ENCODE measurements around the gene PINLYP.
A peak's percentile ranks its signal among the peaks of the same experiment; 100 is the strongest.
"Not testable (repeated sequence)": the region's sequence is repeated elsewhere in the genome, so short reads cannot be mapped to it uniquely, and the experiment has no call there.

Gene PINLYP

DNA sequence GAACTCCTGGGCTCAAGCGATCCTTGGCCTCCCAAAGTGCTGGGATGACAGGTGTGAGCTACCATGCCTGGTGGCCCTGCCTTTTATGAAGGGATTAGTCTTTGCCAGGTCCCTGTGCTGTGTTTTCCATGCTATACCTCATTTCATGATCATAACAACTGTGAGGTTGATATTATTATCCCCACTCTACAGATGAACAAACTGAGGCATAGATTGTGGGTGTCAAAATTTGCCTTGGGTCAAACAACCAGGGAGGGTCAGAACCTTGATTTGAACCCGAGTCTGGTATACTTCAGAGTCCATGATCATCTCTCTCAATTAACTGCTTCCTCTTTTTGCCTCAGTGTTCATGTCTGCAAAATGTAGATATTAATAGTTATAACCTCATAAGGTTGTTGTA is 6.9 kb downstream of the PINLYP start:
- DNase-seq, result no peak
- TF ChIP-seq POLR2A (IDR thresholded peaks at IDR 0.05; ENCODE audit: low read length), result no peak
- TF ChIP-seq GATA1 (IDR thresholded peaks at IDR 0.05; ENCODE audit: low read depth, low read length), result no peak

DNA sequence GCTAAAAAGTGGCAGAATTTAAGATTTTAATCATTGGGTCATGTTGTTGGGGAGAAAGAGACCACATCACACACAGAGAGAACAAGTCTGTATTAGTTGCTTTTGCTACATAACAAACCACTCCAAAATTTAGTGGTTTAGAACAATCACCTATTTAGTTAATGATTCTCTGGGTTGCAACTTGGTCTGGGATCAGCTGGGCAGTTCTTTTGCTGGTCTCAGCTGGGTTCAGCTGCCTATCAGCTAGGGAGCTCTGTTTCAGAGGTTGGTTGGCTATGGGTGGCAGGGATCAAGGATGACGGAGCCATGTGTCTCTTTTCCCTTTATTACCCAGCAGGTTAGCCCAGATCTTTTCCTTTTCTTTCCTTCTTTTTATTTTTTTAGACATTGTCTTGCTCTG is 8.9 kb downstream of the PINLYP start:
- DNase-seq, result no peak
- no peak for TF ChIP-seq GATA1 (IDR thresholded peaks at IDR 0.05; ENCODE audit: low read depth, low read length)
- TF ChIP-seq POLR2A (IDR thresholded peaks at IDR 0.05; ENCODE audit: low read length), result no peak

DNA sequence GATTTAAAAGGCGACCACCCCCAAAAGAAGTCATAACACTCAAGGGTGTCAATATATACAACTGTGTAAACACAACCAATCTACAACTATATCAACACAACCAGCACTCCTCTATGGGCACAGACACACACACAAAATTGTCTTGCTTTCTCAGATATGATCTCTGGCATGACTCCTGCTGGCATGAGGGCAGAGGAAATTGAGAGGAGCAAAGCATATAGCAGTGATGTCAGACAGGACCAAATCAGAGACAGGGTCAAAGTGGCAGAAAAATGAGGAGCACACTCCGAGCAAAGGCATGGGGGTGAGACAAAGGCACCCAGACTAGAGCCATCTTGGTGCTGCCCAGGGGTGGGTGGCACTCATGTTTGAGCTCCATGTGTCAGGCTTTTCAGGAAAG is 10.7 kb downstream of the PINLYP start:
- TF ChIP-seq POLR2A (IDR thresholded peaks at IDR 0.05; ENCODE audit: low read length), result no peak
- no peak for TF ChIP-seq GATA1 (IDR thresholded peaks at IDR 0.05; ENCODE audit: low read depth, low read length)
- no peak for DNase-seq

DNA sequence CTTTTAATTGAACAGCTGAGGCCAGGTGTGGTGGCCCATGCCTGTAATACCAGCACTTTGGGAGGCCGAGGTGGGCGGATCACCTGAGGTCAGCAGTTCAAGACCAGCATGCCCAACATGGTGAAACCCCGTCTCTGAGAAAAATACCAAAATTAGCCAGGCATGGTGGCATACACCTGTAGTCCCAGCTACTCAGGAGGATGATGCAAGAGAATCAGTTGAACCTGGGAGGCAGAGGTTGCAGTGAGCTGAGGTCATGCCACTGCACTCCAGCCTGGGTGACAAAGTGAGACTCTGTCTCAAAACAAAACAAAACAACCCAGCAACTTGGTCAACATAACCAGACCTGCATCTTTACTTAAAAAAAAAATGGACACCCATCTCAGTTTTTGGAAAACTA is 11.4 kb downstream of the PINLYP start:
- DNase-seq, result not testable (repeated sequence)

DNA sequence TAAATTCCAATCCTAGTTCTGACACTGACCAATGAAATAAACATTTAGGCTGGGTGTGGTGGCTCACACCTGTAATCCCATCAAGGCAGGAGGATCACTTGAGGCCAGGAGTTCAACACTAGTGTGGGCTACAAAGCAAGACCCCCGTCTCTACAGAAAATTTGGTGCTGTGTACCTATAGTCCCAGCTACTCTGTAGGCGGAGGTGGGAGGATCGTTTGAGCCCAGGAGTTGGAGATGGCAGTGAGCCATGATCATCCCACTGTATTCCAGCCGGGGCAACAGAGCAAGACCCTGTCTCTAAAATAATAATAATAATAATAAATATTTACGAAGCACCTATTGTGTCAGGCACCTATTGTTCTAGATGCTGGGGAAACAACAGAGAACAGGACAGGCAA is 13.7 kb downstream of the PINLYP start:
- DNase-seq, result no peak
- no peak for TF ChIP-seq POLR2A (IDR thresholded peaks at IDR 0.05; ENCODE audit: low read length)

DNA sequence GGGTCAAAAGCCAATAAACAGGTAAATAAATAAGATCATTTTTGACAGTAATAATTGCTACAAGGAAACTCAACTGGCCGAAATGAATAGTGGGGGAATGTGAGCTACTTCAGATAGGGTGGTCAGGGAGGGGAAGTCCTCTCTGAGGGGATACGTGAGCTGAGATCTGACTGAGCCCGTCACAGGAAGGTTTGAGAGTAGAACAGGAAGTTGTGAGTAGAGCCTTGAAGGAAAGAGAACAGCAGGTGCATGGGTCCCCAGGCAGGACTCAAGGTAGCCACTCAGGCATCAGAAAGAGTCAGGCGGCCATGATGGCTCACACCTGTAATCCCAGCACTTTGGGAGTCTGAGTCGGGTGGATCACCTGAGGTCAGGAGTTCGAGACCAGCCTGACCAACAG is 14.1 kb downstream of the PINLYP start:
- no peak for DNase-seq
- TF ChIP-seq GATA1 (IDR thresholded peaks at IDR 0.05; ENCODE audit: low read depth, low read length), result no peak
- no peak for TF ChIP-seq POLR2A (IDR thresholded peaks at IDR 0.05; ENCODE audit: low read length)

DNA sequence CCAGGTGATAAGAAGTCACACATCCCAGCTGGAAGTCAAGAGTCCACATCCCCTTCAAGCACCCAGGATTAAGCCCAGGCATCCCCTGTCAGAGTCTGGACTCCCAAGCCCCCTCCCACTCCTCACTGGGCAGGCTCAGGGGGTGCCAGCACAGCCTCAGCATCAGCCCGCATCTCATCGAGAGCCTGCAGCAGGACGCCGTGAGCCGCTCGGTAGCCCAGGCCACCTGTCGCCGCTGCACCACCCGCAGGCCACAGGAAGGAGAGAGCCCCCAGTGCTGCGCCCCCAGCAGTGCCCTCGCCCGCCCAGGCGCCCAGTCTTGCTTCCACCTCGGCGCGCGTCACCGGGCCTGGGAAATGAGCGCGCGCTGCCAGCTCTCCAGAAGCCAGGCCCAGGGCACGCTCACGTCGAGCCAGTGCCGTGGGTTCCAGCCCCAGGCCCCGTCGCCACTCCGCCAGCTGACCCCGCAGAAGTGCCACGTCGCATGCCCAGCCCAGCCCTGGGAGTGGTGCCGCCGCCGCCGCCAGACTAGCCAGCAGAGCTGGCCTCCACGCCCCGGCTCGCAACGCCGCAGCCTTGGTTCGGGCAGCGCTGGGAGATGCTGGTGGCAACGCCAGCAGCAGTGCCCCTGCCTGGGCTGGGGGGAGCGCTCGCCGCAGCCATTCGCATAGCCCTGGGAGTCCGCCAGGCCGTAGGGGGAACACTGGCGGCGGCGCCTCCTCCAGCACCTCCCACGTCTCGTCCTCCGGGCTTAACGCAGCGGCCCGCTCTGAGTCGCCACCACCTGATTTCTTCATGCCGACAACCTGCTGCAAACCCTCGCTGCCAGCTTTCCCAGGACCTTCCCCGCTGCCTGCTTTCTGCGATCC is 16.5 kb downstream of the PINLYP start:
- no peak for TF ChIP-seq POLR2A (IDR thresholded peaks at IDR 0.05; ENCODE audit: low read length)
- no peak for TF ChIP-seq GATA1 (IDR thresholded peaks at IDR 0.05; ENCODE audit: low read depth, low read length)
- no peak for DNase-seq

DNA sequence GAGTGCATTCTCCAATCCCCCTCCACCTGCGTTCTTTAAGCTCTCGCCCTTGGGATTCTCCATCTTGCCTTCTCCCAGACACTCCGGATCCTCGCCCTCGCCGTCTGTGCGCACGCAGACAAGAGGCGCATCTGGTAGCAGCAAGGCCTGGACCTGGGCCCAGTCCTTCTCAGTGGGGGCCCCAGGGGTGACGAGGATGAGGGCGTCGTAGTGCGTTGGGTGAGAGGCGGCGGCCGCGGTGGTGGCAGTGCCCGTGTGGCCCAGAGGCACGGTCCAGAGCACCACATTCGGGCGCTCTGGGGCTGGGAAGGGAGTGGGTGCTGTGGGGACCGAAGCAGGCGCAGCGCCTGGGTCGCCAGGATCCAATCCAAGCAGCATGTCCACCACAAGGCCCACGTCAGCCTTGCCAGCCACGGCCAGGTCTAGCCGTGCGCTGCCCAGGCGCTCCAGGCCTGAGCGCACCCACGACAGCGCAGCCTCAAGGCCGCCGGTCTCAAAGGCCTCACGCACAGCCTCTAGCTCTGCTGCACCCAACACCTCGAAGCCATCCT is 17.3 kb downstream of the PINLYP start:
- DNase-seq, result no peak

DNA sequence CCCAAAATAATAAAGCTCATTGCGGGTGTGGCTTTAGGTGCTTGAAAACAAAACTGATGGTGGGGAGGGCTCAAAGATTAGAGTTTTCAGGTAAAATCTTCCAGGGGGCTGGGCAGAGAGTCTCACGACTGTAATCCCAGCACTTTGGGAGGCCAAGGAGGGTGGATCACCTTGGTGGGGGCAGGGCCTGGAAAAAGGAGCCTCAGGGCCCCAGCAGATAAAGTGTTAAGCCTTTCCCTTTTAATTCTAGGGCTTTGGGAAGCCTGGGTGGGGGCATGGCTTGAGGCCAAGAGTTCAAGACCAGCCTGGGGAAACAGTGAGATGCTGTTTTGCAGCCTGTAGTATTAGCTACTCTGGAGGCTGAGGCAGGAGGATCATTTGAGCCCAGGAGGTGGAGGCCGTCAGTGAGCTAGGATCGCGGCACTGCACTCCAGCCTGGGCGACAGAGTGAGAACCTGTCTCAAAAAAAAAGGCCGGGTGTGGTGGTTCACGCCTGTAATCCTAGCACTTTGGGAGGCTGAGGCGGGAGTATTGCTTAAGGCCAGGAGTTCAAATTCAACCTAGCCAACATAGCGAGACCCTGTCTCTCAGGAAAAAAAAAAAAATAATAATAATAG is 18.6 kb downstream of the PINLYP start:
- TF ChIP-seq POLR2A (IDR thresholded peaks at IDR 0.05; ENCODE audit: low read length), result no peak
- no peak for TF ChIP-seq GATA1 (IDR thresholded peaks at IDR 0.05; ENCODE audit: low read depth, low read length)
- no peak for DNase-seq

More for the DNA sequence above, 17.3 kb downstream of the PINLYP start:
- TF ChIP-seq POLR2A (IDR thresholded peaks at IDR 0.05; ENCODE audit: low read length), result no peak
- TF ChIP-seq GATA1 (IDR thresholded peaks at IDR 0.05; ENCODE audit: low read depth, low read length), result no peak

DNA sequence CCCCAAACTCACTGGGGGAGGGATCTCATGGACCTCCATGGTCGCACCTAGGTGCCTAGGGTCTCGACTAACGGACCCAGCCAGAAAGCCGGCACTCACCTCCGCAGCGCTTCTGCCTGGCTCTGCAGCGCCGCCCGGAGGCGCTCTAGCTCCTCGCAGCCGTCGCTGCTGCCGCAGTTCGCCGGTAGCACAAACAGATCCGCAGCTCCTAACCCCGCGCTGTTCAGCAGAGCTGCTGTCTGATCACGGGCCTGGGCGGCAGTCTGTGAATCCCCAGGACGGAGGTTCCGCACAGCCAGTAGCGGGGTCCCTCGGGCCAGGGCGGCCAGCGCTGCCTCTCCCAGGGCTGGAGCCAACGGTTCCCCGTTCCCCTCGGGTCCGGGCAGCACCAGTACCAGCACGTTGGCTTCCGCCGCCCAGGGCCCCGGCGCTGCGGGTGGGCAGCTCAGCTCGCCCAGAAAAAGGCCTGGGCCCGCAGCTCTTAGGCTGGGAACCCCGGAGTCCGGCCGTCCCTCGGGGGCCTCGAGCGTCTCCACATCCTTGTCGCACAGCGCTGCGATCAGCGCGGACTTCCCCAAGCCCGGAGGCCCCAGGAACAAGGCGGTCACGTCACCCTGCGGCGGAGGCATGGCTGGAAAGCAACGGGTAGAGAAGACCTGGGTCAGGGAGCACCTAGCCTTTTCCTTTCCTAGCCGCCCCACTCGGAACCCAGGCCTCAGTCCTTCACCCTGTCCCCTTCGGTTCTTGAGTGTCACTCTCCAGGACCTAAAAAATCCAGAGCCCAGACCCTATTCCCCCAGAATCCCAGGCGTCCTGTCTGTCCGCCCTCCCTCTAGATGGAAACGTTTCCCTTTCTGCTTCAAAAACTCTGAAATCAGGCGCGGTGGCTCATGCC is 19.4 kb downstream of the PINLYP start:
- TF ChIP-seq POLR2A (IDR thresholded peaks at IDR 0.05; ENCODE audit: low read length) (peak; percentile 55), GATA1 (IDR thresholded peaks at IDR 0.05; ENCODE audit: low read depth, low read length) (no peak)
- peak; percentile 87 to 88 for DNase-seq

DNA sequence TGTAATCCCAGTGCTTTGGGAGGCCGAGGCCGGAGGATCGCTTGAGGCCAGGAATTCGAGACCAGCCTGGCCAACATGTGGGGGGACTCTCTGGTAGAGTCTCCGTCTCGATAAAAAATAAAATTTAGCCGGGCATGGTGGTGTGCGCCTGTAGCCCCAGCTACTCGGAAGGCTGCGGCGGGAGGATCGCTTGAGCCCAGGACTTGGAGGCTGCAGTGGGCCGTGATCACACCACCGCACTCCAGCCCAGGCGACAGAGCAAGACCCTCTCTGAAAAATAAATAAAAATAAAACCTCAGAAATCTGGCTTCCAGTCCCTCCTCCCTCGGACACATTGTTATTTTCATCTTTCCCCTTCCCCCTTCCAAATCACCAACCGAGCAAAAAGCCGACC is 20.0 kb downstream of the PINLYP start:
- DNase-seq, result no peak
- no peak for TF ChIP-seq POLR2A (IDR thresholded peaks at IDR 0.05; ENCODE audit: low read length)
- no peak for TF ChIP-seq GATA1 (IDR thresholded peaks at IDR 0.05; ENCODE audit: low read depth, low read length)

DNA sequence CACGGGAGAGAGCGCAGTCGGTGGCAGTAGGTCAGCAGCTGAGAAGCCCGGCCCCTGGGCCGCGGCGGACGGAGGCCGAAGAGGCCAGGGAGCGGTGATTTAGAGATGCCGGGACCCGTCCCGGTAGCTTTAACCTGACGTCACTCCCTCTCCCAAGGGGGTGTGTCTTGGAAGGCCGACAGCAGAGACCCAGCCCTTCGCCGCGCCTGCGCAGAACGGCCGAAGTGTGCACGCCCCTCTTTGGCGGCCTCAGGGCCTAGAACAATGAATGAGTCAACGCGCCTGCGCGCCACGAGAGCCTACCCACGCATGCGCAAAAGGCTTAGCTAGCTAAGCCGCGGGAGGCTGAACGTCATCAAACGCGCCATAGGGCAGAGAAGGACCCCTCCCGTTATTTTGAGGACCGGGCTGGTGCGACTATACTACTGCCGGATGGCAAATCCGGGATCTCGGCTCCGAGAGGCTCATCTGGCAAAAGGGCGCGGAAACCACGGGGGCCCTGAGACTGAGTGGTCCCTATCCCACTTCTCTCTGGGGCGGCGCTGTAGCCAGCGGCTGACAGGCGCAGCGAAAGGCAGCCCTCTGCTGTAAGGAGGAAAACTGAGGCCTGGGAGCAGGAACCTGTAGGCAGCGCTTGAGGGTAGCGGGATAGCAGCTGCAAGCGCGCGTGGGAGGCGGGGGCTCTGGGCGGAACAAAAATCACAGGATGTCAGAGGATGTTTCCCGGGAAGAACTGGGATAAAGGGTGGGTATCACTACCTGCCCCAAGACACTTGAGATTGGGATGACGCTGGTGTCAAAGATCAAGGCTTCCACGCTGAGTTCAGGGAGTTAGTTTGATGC is 20.6 kb downstream of the PINLYP start, which contains the start of the genes IRGQ and ZNF576:
IRGQ (minus strand) TSS at position 136 of the 843 bp plus-strand sequence. CDS start 796 bp downstream, outside the sequence.
ZNF576 (plus strand) TSS at position 597 of the 843 bp plus-strand sequence. CDS start 514 bp downstream, outside the sequence.
- DNase-seq, result peak; percentile 100
- TF ChIP-seq POLR2A (IDR thresholded peaks at IDR 0.05; ENCODE audit: low read length) (peak; percentile 63), GATA1 (IDR thresholded peaks at IDR 0.05; ENCODE audit: low read depth, low read length) (no peak)
